AG04450 (cell line): Measurements from ENCODE around the gene CACNA1C. TPM values are rescaled to one million over a fixed set of nuclear protein-coding genes. Genes with fewer than 3 reads are reported as not detected.

ENCODE experiments used
- CTCF ChIA-PET: fragments of 300-600, 350-600 bp; formaldehyde crosslinking; extraction: SDS; loops from one replicate; lab custom pipeline; 2022; ENCODE audit warnings: antibody characterized with exemption, inconsistent platforms; lab: Charles Lee
- POLR2A ChIA-PET: fragments of 350-600 bp; formaldehyde crosslinking; extraction: SDS; loops from one replicate; lab custom pipeline; 2021; ENCODE audit warnings: antibody characterized with exemption, inconsistent platforms; lab: Yijun Ruan, JAX
- DNase-seq: peaks from one replicate; pipeline ENCODE4 v3.0.0-alpha.2; 2011; ENCODE audit warnings: low read depth, low spot score
- H3K27ac ChIP-seq: one replicate; pipeline ENCODE4 v1.5.1; 2012; ENCODE audit warnings: low read depth, low read length, control low read depth
- H3K27me3 ChIP-seq: one replicate; pipeline ENCODE4 v1.6.0; 2012; ENCODE audit warnings: low read length; ENCODE audit not compliant: control insufficient read depth, insufficient read depth
- H3K4me3 ChIP-seq: 2 replicates; pipeline ENCODE4 v1.5.1; 2011; ENCODE audit warnings: mild to moderate bottlenecking, low read depth, low read length, control low read depth
- H3K9me3 ChIP-seq: 2 replicates; pipeline ENCODE4 v1.5.1; 2012; ENCODE audit warnings: low read length; ENCODE audit not compliant: control insufficient read depth, insufficient read depth
- CTCF ChIP-seq: IDR thresholded peaks from 2 replicates; pipeline ENCODE4 v1.5.1; 2011; ENCODE audit warnings: low read depth, low read length, control low read depth, inconsistent platforms
- polyA plus RNA-seq: library from polyadenylated mRNA; depleted of rRNA; stranded (reverse); fragments of >200 nt; gene quantifications from 2 replicates; pipeline ENCODE4 v1.2.3, GENCODE V29; 2011

CACNA1C gene
- polyA plus RNA-seq, 1 experiment: 5.9 TPM

- no peaks in the 10 kb centered on the region; the same call in 1 of the 2 replicates for H3K9me3 ChIP-seq
- no peak overlapping the region for H3K27ac ChIP-seq
- no peak overlapping the region for H3K4me3 ChIP-seq
- DNase-seq: no peak
- no peaks in the 10 kb centered on the region for H3K27me3 ChIP-seq
- TF ChIP-seq CTCF: no peak
- CTCF ChIA-PET: interaction anchor here (1.5 kb wide), 1 partner anchor 10 kb away, joined by 6 read pairs; no protein-coding TSS in a partner anchor
- POLR2A ChIA-PET: interaction anchor here (0.8 to 1.0 kb wide), 2 partner anchors 11 to 49 kb away, joined by 3 to 6 read pairs; no protein-coding TSS in a partner anchor
Observed at GRCh38 chr12:2194571-2194970, 141.8 kb downstream of the CACNA1C start.

GRCh38 chr12:2195085-2195484 is 142.3 kb downstream of the CACNA1C start:
- POLR2A ChIA-PET: interaction anchor here (0.8 to 1.0 kb wide), 2 partner anchors 11 to 49 kb away, joined by 3 to 6 read pairs; no protein-coding TSS in a partner anchor

GRCh38 chr12:2198005-2198501 is 145.3 kb downstream of the CACNA1C start:
- CTCF ChIA-PET: no interaction called here
- Histone ChIP-seq H3K4me3 (no peak overlapping the region), H3K27ac (no peak overlapping the region), H3K9me3 (peaks cover under 1% of the 10 kb centered on the region), H3K27me3 (no peaks in the 10 kb centered on the region)
- TF ChIP-seq CTCF: no peak
- no peak for DNase-seq
- POLR2A ChIA-PET: interaction anchor here (0.7 kb wide), 2 partner anchors 50 to 105 kb away, joined by 3 read pairs; no protein-coding TSS in a partner anchor

More at GRCh38 chr12:2195085-2195484, 142.3 kb downstream of the CACNA1C start:
- H3K27me3 ChIP-seq: no peaks in the 10 kb centered on the region
- H3K4me3 ChIP-seq: no peak overlapping the region
- DNase-seq: no peak
- CTCF ChIA-PET: interaction anchor here (1.5 kb wide), 1 partner anchor 11 kb away, joined by 6 read pairs; no protein-coding TSS in a partner anchor
- H3K27ac ChIP-seq: no peak overlapping the region
- no peaks in the 10 kb centered on the region; the same call in 1 of the 2 replicates for H3K9me3 ChIP-seq
- no peak for TF ChIP-seq CTCF

GRCh38 chr12:2198542-2198941 is 145.8 kb downstream of the CACNA1C start:
- H3K27ac ChIP-seq: no peak overlapping the region
- peaks cover 5% of the 10 kb centered on the region for H3K9me3 ChIP-seq
- TF ChIP-seq CTCF: no peak
- H3K4me3 ChIP-seq: no peak overlapping the region
- no peak for DNase-seq
- no peaks in the 10 kb centered on the region for H3K27me3 ChIP-seq
- POLR2A ChIA-PET: interaction anchor here (0.7 kb wide), 1 partner anchor 105 kb away, joined by 3 read pairs; no protein-coding TSS in a partner anchor
- CTCF ChIA-PET: no interaction called here

GRCh38 chr12:2205996-2206395 is 153.2 kb downstream of the CACNA1C start:
- Histone ChIP-seq H3K27ac (no peak overlapping the region), H3K27me3 (peaks cover 3% of the 10 kb centered on the region), H3K4me3 (no peak overlapping the region), H3K9me3 (peaks cover 8% of the 10 kb centered on the region; the same call in 1 of the 2 replicates)
- TF ChIP-seq CTCF: no peak
- ChIA-PET CTCF (no interaction called here), POLR2A (no interaction called here)
- DNase-seq: no peak
